Activated T-cell treated with anti-CD3 and anti-CD28 coated beads, Interleukin-2, amount 50 U/mL, for 48 hours (primary cell): Measurements from ENCODE around the gene ELOVL1.

ENCODE experiments used
- DNase-seq, 2 experiments: peaks; one replicate each; pipeline ENCODE4 v3.0.0-alpha.2; 2020

The ELOVL1 gene

GRCh38 chr1:43322506-43322905 lies 45.3 kb downstream of the ELOVL1 start:
- DNase-seq: no peak

DNA sequence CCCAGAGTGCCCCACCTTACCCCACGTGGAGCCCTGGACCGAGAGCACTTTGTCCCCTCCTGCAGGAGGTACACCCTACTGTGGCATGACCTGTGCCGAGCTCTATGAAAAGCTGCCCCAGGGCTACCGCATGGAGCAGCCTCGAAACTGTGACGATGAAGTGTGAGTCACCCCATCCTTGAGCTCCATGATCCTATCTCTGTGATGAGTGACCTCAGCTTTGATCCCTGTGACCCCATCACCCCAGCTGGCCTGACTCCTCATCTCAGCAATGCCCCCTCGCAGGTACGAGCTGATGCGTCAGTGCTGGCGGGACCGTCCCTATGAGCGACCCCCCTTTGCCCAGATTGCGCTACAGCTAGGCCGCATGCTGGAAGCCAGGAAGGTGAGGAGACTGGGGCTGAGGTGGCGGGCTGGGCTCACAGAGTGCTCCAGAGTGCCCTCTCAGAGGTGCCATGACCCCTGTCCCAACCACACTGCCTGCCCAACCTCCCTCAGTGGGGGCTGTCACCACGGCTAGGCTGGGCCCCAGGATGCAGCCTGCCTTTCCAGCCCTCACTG lies 46.4 kb downstream of the ELOVL1 start:
- DNase-seq: no peak

DNA sequence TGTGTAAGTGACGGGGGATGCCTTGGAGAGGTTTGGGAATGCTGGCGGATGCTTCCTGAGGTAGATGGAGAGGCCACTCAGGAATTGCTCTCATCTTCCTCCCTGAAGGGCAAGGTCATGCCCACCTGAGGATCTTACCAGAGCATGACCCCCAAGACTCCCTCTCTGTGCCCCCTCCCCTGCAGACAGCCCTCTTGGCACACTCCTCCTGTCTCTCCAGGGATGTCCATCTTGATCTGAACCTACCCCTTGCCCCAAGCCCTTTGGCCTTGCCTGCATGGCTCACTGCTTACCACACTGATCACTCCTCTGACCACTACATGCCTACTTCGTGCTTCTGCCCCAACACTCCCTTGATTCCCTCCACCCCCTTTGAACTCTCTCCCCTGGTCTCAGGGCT lies 48.0 kb downstream of the ELOVL1 start:
- DNase-seq: no peak

- DNase-seq: no peak
Observed at GRCh38 chr1:43319288-43319687, 48.5 kb downstream of the ELOVL1 start.

DNA sequence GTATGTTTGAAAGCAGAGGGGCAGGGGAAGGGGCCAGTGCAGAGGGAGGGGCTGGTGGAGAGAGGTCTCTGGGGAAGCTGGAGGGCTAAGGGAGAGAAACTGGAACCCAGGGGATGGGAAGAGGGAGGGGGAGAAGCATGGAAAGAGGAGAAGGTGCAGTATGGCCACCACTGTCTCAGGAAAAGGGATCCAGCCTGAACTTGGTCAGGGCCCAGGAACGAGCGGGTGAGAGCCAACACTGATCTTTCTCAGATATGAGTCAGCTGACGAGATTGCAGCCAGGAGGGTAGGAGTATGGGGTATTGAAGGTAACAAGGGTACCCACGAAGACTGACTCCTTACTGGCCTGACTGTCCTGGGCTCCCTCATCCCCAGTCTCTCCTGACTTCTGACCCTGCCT lies 49.0 kb downstream of the ELOVL1 start:
- no peak for DNase-seq

DNA sequence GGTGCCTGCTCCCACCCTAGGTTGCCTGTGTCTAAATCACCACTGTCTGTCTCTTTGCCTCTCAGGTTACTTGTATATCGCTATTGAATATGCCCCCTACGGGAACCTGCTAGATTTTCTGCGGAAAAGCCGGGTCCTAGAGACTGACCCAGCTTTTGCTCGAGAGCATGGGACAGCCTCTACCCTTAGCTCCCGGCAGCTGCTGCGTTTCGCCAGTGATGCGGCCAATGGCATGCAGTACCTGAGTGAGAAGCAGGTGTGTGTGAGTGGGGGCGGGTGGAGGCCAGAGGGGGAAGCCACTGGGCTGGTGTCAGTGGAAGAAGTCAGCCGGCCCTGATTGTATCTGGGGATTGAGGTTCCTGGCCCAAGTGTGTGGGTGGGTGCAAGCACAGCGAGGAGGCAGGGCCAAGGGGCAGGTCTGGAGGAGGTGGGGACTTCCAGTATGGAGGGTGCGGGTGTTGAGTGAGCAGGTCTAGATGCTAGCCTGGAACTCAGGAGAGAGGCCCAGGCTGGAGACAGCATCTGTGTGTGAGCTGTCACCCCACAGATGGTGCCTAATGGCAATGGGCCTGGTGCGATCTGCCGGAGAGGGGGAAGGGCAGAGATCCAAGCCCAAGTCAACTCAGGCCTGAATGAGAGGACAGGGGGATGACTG lies 49.9 kb downstream of the ELOVL1 start:
- no peak for DNase-seq

GRCh38 chr1:43316738-43317520 lies 50.9 kb downstream of the ELOVL1 start:
- no peak for DNase-seq

DNA sequence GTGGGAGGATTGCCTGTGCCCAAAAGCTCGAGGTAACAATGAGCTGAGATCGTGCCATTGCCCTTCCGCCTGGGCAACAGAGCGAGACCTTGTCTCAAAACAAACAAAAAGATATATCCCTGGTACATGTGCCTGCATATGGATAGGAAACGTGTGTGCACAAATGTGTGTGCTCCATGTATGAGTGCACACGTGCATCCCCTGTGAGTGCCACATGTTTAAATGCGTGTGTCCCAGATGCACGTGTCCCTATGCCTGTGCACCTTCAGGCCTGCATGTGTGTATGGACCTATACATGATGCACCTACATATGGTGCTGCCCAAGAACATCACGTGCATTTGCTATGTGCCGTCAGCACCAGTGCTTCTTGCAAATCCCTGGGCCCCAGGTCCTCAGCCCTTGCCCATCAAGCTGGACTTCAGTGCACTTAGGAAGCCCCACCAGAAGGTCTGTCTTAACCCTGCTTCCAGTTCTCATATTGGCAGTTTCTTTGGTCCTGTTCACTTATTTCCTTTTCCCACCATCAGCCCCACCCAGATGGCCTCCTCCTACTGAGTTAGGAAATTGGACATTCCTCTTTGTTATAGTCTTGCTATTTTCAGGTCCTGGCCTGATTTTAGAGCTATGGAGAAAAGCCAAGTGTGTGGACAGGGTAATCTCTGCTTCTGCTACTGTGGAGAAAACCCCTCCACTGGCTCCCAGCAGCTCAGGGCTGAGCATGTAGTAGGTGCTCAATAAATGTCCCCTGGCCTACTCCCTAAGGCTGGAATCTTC lies 51.7 kb downstream of the ELOVL1 start:
- DNase-seq: no peak

- DNase-seq: no peak
Observed at GRCh38 chr1:43315481-43315880, 52.3 kb downstream of the ELOVL1 start.

GRCh38 chr1:43314233-43314632 lies 53.6 kb downstream of the ELOVL1 start:
- DNase-seq: no peak

- DNase-seq: no peak
Observed at GRCh38 chr1:43313771-43314170, 54.0 kb downstream of the ELOVL1 start.
